Measurements from ENCODE around the gene OLIG3.

Gene OLIG3

GRCh38 chr6:137494281-137494987 is at the start of gene OLIG3:
Gene OLIG3 (minus strand): TSS chr6:137494394. CDS start chr6:137494170, 224 bp downstream.
- no peak for DNase-seq (ENCODE audit: low read depth)

GRCh38 chr6:137543114-137543513 is 48.9 kb upstream of the OLIG3 start:
- DNase-seq (ENCODE audit: low read depth): no peak

- no peak for DNase-seq (ENCODE audit: low read depth)
These were observed 48.5 kb upstream of the OLIG3 start for GRCh38 chr6:137542713-137543112.

GRCh38 chr6:137541534-137542063 is 47.4 kb upstream of the OLIG3 start:
- DNase-seq (ENCODE audit: low read depth): no peak

- DNase-seq (ENCODE audit: low read depth): no peak
These were observed 42.0 kb upstream of the OLIG3 start for GRCh38 chr6:137536104-137536773.

- no peak for DNase-seq (ENCODE audit: low read depth)
These were observed 37.3 kb upstream of the OLIG3 start for GRCh38 chr6:137531376-137532092.

GRCh38 chr6:137530404-137530803 is 36.2 kb upstream of the OLIG3 start:
- DNase-seq (ENCODE audit: low read depth): no peak

- DNase-seq (ENCODE audit: low read depth): no peak
These were observed 28.6 kb upstream of the OLIG3 start for GRCh38 chr6:137522831-137523230.

GRCh38 chr6:137522198-137522798 is 28.1 kb upstream of the OLIG3 start:
- no peak for DNase-seq (ENCODE audit: low read depth)

- no peak for DNase-seq (ENCODE audit: low read depth)
These were observed 26.3 kb upstream of the OLIG3 start for GRCh38 chr6:137520520-137520919.

GRCh38 chr6:137519629-137520176 is 25.5 kb upstream of the OLIG3 start:
- DNase-seq (ENCODE audit: low read depth): no peak

GRCh38 chr6:137518386-137518983 is 24.3 kb upstream of the OLIG3 start:
- no peak for DNase-seq (ENCODE audit: low read depth)

- DNase-seq (ENCODE audit: low read depth): no peak
These were observed 20.2 kb upstream of the OLIG3 start for GRCh38 chr6:137514418-137514817.

GRCh38 chr6:137512757-137513605 is 18.8 kb upstream of the OLIG3 start:
- no peak for DNase-seq (ENCODE audit: low read depth)

GRCh38 chr6:137510923-137511322 is 16.7 kb upstream of the OLIG3 start:
- no peak for DNase-seq (ENCODE audit: low read depth)

- no peak for DNase-seq (ENCODE audit: low read depth)
These were observed 4.4 kb upstream of the OLIG3 start for GRCh38 chr6:137498481-137499190.

GRCh38 chr6:137497721-137498463 is 3.7 kb upstream of the OLIG3 start:
- DNase-seq (ENCODE audit: low read depth): no peak

- no peak for DNase-seq (ENCODE audit: low read depth)
These were observed 2.9 kb upstream of the OLIG3 start for GRCh38 chr6:137496909-137497720.
